Epithelial cell of esophagus (primary cell): ENCODE data around the gene ADI1.
"Not testable (repeated sequence)": the region's sequence is repeated elsewhere in the genome, so short reads cannot be mapped to it uniquely, and the experiment has no call there.

Experiments used
- DNase-seq: peaks from one replicate; pipeline ENCODE4 v3.0.0; 2010; ENCODE audit warnings: low read depth
- H3K4me3 ChIP-seq: 2 replicates; pipeline ENCODE4 v1.5.1; 2011; ENCODE audit warnings: mild to moderate bottlenecking, low read length, control low read depth
- CTCF ChIP-seq: IDR thresholded peaks from 2 replicates; pipeline ENCODE4 v1.5.1; 2011; ENCODE audit warnings: low read depth, mild to moderate bottlenecking, low read length, control low read depth, inconsistent platforms; ENCODE audit not compliant: insufficient read depth; ENCODE audit errors: missing control alignments

The ADI1 gene

GRCh38 chr2:3458396-3459184 is 60.7 kb downstream of the ADI1 start:
- H3K4me3 ChIP-seq: no peak overlapping the region
- no peak for TF ChIP-seq CTCF
- DNase-seq: no peak

- TF ChIP-seq CTCF: no peak
- H3K4me3 ChIP-seq: no peak overlapping the region
- DNase-seq: no peak
Measured at GRCh38 chr2:3457524-3458395, 61.6 kb downstream of the ADI1 start.

- DNase-seq: no peak
- no peak for TF ChIP-seq CTCF
- no peak overlapping the region for H3K4me3 ChIP-seq
Measured at GRCh38 chr2:3456125-3456524, 63.2 kb downstream of the ADI1 start.

GRCh38 chr2:3454802-3455201 is 64.5 kb downstream of the ADI1 start:
- no peak overlapping the region for H3K4me3 ChIP-seq
- no peak for TF ChIP-seq CTCF
- DNase-seq: no peak

GRCh38 chr2:3454005-3454404 is 65.3 kb downstream of the ADI1 start:
- not testable (repeated sequence) for DNase-seq, H3K4me3 ChIP-seq

- no peak overlapping the region for H3K4me3 ChIP-seq
- TF ChIP-seq CTCF: no peak
- no peak for DNase-seq
Measured at GRCh38 chr2:3453190-3453999, 65.9 kb downstream of the ADI1 start.

GRCh38 chr2:3451926-3452671 is 67.2 kb downstream of the ADI1 start:
- TF ChIP-seq CTCF: no peak
- no peak for DNase-seq
- no peak overlapping the region for H3K4me3 ChIP-seq
